ENCODE measurements around the gene GALP. TPM values are rescaled to one million over a fixed set of nuclear protein-coding genes. Genes with fewer than 3 reads are reported as not detected.

Gene GALP
- total RNA-seq, 1 experiment from 2014 or later, result not detected

DNA sequence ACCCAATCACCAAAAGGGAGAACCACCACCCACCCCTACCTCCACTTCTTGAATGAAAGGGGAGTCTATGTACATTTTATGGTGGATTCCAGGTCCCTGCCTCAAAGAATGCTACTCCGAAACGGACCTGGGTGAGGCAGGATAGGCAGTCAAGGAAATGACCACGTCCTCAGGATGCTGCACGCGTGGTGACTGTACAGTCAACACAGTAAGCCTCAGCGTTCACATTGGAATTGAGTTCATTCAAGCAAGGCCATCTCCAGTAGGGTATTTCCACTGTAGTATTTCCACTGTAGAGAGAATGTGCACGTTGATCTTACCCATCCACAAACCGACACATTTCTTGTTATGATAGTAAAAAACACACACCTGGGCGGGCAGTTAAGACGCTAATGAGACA lies 43.2 kb downstream of the GALP start:
- no peak overlapping the region for H3K27ac Mint-ChIP-seq
- Histone ChIP-seq H4K91ac (ENCODE audit: insufficient read length, low read depth, low read length) (no peak overlapping the region), H2BK120ac (ENCODE audit: low read depth, low read length, poor library complexity, severe bottlenecking) (no peak overlapping the region), H3K56ac (ENCODE audit: insufficient read length, low read depth, low read length) (no peak overlapping the region), H3K79me1 (ENCODE audit: insufficient read depth, low read depth, low read length, poor library complexity, severe bottlenecking) (no peaks in the 10 kb centered on the region), H3K14ac (ENCODE audit: insufficient read depth, low read length) (no peak overlapping the region), H3T11ph (ENCODE audit: low read length) (no peak overlapping the region), H2BK12ac (ENCODE audit: insufficient read length, low read depth, low read length) (no peak overlapping the region), H3K23ac (ENCODE audit: insufficient read length, low read depth, low read length) (no peak overlapping the region), H3K27ac (ENCODE audit: insufficient read length, low read depth, low read length) (no peak overlapping the region), H3K23me2 (ENCODE audit: insufficient read length, low read depth, low read length, poor library complexity, severe bottlenecking) (no peaks in the 10 kb centered on the region), H4K20me1 (ENCODE audit: control insufficient read depth, insufficient read depth, insufficient read length) (no peaks in the 10 kb centered on the region), H3K4ac (ENCODE audit: low read depth, low read length) (no peak overlapping the region), H3K4me2 (ENCODE audit: insufficient read depth, insufficient read length, low read length) (no peak overlapping the region), H3K9ac (ENCODE audit: extremely low read depth, insufficient read length, low read length) (no peak overlapping the region), H3K4me1 (ENCODE audit: insufficient read depth, low read length) (no peaks in the 10 kb centered on the region; the same call in 1 of the 2 replicates), H4K8ac (replicated peaks; ENCODE audit: insufficient read length, low read depth, low read length) (no peak overlapping the region), H3K18ac (ENCODE audit: insufficient read length, low read depth, low read length) (no peak overlapping the region), H4K5ac (ENCODE audit: insufficient read length, low read depth, low read length) (no peak overlapping the region), H3K27me3 (ENCODE audit: insufficient read depth, low read length) (no peaks in the 10 kb centered on the region), H2BK15ac (ENCODE audit: low read depth, low read length) (no peak overlapping the region), H3K9me3 (ENCODE audit: control insufficient read depth, low read depth, low read length) (no peaks in the 10 kb centered on the region), H3K79me2 (ENCODE audit: insufficient read depth, low read length) (no peaks in the 10 kb centered on the region), H2AFZ (ENCODE audit: low read length) (no peak overlapping the region), H2BK5ac (ENCODE audit: insufficient read length, low read length) (no peak overlapping the region), H2BK20ac (ENCODE audit: low read depth, low read length, poor library complexity, severe bottlenecking) (no peak overlapping the region), H2AK5ac (ENCODE audit: insufficient read length, low read length) (no peak overlapping the region)
- WGBS (ENCODE audit: extremely low coverage, insufficient read length, low lambda C conversion rate), result no CpG with 5 or more reads among the region's 10 CpGs
- H3K36me3 Mint-ChIP-seq (ENCODE audit: insufficient read depth in 1 of 3, low read depth in 3 of 3), result peaks cover 0 to 4% (median 0%) of the 10 kb centered on the region in 3 experiments; a peak in 3 of 7 replicates
- no peak overlapping the region for H3K4me3 Mint-ChIP-seq
- H3K9me3 Mint-ChIP-seq, result peaks cover 0 to 27% of the 10 kb centered on the region in 2 experiments; a peak in 2 of 5 replicates
- peaks cover 2% of the 10 kb centered on the region; the same call in 1 of the 2 replicates for H3K27me3 Mint-ChIP-seq (ENCODE audit: low read depth)
- no peak for DNase-seq
- peaks cover 2 to 5% of the 10 kb centered on the region in 2 experiments; a peak in 1 of 4 replicates for H3K4me1 Mint-ChIP-seq
- TF ChIP-seq, protein P1, sequence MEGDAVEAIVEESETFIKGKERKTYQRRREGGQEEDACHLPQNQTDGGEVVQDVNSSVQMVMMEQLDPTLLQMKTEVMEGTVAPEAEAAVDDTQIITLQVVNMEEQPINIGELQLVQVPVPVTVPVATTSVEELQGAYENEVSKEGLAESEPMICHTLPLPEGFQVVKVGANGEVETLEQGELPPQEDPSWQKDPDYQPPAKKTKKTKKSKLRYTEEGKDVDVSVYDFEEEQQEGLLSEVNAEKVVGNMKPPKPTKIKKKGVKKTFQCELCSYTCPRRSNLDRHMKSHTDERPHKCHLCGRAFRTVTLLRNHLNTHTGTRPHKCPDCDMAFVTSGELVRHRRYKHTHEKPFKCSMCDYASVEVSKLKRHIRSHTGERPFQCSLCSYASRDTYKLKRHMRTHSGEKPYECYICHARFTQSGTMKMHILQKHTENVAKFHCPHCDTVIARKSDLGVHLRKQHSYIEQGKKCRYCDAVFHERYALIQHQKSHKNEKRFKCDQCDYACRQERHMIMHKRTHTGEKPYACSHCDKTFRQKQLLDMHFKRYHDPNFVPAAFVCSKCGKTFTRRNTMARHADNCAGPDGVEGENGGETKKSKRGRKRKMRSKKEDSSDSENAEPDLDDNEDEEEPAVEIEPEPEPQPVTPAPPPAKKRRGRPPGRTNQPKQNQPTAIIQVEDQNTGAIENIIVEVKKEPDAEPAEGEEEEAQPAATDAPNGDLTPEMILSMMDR (conservative IDR thresholded peaks at IDR 0.05), result no peak

Measured in H9 (cell line).